Endodermal cell (in vitro differentiated cells): ENCODE data around the gene GGT6. TPM values are rescaled to one million over a fixed set of nuclear protein-coding genes. Genes with fewer than 3 reads are reported as not detected.

Experiments
- DNase-seq: peaks from one replicate; pipeline ENCODE4 v3.0.0-alpha.2; 2017
- H3K27ac ChIP-seq: 2 replicates; pipeline ENCODE4 v1.5.1; 2013; ENCODE audit warnings: mild to moderate bottlenecking, low read depth, low read length, moderate library complexity
- H3K27me3 ChIP-seq: 2 replicates; pipeline ENCODE4 v1.6.1; 2013; ENCODE audit warnings: mild to moderate bottlenecking, low read length, moderate library complexity; ENCODE audit not compliant: insufficient read depth, control insufficient read depth, poor library complexity, severe bottlenecking
- H3K36me3 ChIP-seq: 2 replicates; pipeline ENCODE4 v1.7.0; 2013; ENCODE audit warnings: mild to moderate bottlenecking, low read length, moderate library complexity; ENCODE audit not compliant: control insufficient read depth, insufficient read depth
- H3K4me1 ChIP-seq: one replicate; pipeline ENCODE4 v1.7.0; 2013; ENCODE audit warnings: low read length; ENCODE audit not compliant: control insufficient read depth, insufficient read depth
- H3K4me3 ChIP-seq: 2 replicates; pipeline ENCODE4 v1.5.1; 2013; ENCODE audit warnings: mild to moderate bottlenecking, low read length, moderate library complexity
- H3K9ac ChIP-seq: 2 replicates; pipeline ENCODE4 v1.6.1; 2013; ENCODE audit warnings: mild to moderate bottlenecking, low read length, moderate library complexity; ENCODE audit not compliant: poor library complexity, severe bottlenecking; ENCODE audit errors: extremely low read depth
- H3K9me3 ChIP-seq: 2 replicates; pipeline ENCODE4 v1.6.1; 2013; ENCODE audit warnings: mild to moderate bottlenecking, low read length, moderate library complexity; ENCODE audit not compliant: control insufficient read depth
- H3K27ac Mint-ChIP-seq: 2 replicates; pipeline ENCODE4 v1.8.0; 2020; ENCODE audit warnings: mixed read lengths
- H3K27me3 Mint-ChIP-seq: 2 replicates; pipeline ENCODE4 v1.8.0; 2021; ENCODE audit warnings: mild to moderate bottlenecking, mixed read lengths; ENCODE audit not compliant: insufficient read depth
- H3K36me3 Mint-ChIP-seq: 2 replicates; pipeline ENCODE4 v1.8.0; 2020; ENCODE audit warnings: low read depth, mixed read lengths
- H3K4me1 Mint-ChIP-seq: 2 replicates; pipeline ENCODE4 v1.8.0; 2020; ENCODE audit warnings: mixed read lengths
- H3K4me3 Mint-ChIP-seq: 2 replicates; pipeline ENCODE4 v1.8.0; 2020; ENCODE audit warnings: mild to moderate bottlenecking, moderate library complexity, mixed read lengths
- H3K9me3 Mint-ChIP-seq: 2 replicates; pipeline ENCODE4 v1.8.0; 2020; ENCODE audit warnings: mild to moderate bottlenecking, mixed read lengths
- WGBS, 2 experiments: methylation state at CpG; one replicate each; pipeline versions ENCODE4 v1.1.5 to v1.1.7; 2013; ENCODE audit warnings: missing lambda C conversion rate in 2 of 2, mixed read lengths in 1 of 2; ENCODE audit not compliant: insufficient coverage in 1 of 2, insufficient read length in 1 of 2; 5-methylcytosine and 5-hydroxymethylcytosine counted together
- total RNA-seq, 2 donors: library from RNA; stranded (reverse); fragmentation: NEBNext Ultra II Directional in 1 of 2; extraction: Animal tissue kit (Norgen Biotek cat#: 25700) in 1 of 2; gene quantifications; 2 replicates in 1 of 2; 3 replicates in 1 of 2; pipeline ENCODE4 v1.2.1, GENCODE V29; 2021
- TF ChIP-seq, protein P1 (sequence below): fragments of 200-600 bp; sonication (generic); conservative IDR thresholded peaks from 2 replicates; pipeline ENCODE4 v1.5.0; 2021; ENCODE audit warnings: antibody characterized with exemption, mild to moderate bottlenecking

Gene GGT6
- total RNA-seq, 2 donors from 2014 or later, result not detected

DNA sequence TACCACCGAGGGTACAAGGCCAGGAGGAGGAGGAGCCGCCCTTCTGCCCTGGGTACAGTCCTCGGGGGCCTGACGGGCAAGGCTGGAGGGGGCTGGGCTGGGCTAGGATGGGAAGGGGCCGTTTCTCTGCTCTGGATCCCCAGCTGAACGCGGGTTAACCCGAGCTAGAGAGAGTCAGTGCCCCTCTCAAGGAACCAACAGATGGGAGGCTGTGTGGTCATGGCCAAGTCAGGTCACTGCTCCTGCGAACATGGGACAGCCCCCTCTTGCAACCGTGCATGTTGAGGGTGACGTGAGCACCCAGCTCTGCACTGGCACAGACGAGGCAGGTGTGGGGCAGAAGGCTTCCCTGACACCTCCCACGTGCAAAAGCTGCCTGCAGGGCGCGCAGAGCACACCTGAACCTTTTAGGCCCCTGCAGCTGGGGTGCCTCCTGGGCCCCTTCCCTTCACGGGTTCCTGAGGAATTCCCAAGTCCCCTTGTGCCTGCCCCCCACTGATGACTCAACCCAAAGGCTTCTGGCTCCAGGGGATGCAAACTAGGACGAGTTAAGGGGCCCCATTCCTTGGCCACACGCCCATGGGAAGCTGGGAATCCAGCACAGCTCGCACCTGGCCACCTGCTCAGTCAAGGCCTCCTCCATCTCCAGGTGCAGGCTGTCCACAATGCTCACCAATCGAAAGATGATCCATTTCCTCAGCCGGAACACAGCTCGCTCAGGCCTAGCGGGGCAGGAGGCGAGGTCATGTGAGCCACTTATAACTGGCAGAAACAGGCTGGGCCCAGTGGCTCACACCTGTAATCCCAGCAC lies 11.5 kb downstream of the GGT6 start:
- H3K36me3 Mint-ChIP-seq, result peaks cover 55% of the 10 kb centered on the region
- H3K4me1 Mint-ChIP-seq, result no peaks in the 10 kb centered on the region
- Histone ChIP-seq H3K27me3 (no peaks in the 10 kb centered on the region), H3K9ac (no peak overlapping the region), H3K27ac (no peak overlapping the region), H3K9me3 (no peaks in the 10 kb centered on the region), H3K4me1 (no peaks in the 10 kb centered on the region), H3K36me3 (peaks cover 49% of the 10 kb centered on the region), H3K4me3 (no peak overlapping the region)
- DNase-seq, result peak; percentile 59
- no peaks in the 10 kb centered on the region for H3K9me3 Mint-ChIP-seq
- H3K27ac Mint-ChIP-seq, result peak overlapping the region; percentile 30
- TF ChIP-seq, protein P1, sequence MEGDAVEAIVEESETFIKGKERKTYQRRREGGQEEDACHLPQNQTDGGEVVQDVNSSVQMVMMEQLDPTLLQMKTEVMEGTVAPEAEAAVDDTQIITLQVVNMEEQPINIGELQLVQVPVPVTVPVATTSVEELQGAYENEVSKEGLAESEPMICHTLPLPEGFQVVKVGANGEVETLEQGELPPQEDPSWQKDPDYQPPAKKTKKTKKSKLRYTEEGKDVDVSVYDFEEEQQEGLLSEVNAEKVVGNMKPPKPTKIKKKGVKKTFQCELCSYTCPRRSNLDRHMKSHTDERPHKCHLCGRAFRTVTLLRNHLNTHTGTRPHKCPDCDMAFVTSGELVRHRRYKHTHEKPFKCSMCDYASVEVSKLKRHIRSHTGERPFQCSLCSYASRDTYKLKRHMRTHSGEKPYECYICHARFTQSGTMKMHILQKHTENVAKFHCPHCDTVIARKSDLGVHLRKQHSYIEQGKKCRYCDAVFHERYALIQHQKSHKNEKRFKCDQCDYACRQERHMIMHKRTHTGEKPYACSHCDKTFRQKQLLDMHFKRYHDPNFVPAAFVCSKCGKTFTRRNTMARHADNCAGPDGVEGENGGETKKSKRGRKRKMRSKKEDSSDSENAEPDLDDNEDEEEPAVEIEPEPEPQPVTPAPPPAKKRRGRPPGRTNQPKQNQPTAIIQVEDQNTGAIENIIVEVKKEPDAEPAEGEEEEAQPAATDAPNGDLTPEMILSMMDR, result no peak
- 85 to 93% methylated on average over 11 to 24 of the region's 24 CpGs for WGBS, 2 experiments
- H3K4me3 Mint-ChIP-seq, result no peak overlapping the region
- no peaks in the 10 kb centered on the region for H3K27me3 Mint-ChIP-seq

DNA sequence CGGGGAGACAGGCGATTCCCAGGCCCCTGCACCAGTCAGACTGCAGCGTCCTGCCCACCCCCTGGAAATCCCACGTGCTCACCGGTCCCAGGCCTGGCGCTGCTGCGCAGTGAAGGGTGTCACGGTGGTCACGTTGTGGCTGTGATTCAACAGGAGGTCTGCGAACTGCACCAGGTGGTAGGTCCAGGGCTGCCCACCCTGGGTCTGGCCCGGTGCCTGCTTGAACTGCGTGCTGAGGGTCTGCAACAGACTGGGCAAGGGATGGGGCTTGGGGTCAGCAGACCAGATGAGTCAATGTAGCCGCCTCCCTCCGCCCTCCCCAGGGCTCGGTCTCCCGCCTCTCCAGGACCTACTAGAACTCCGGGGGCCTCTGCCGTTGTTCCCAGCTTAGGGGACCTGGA lies 12.3 kb downstream of the GGT6 start:
- Mint-ChIP-seq H3K27me3 (no peaks in the 10 kb centered on the region), H3K4me3 (no peak overlapping the region), H3K27ac (no peak overlapping the region), H3K9me3 (no peaks in the 10 kb centered on the region), H3K4me1 (no peaks in the 10 kb centered on the region), H3K36me3 (peaks cover 57% of the 10 kb centered on the region)
- TF ChIP-seq, protein P1, result no peak
- Histone ChIP-seq H3K27me3 (no peaks in the 10 kb centered on the region), H3K36me3 (peaks cover 40% of the 10 kb centered on the region), H3K27ac (no peak overlapping the region), H3K9ac (no peak overlapping the region), H3K4me3 (no peak overlapping the region), H3K9me3 (no peaks in the 10 kb centered on the region), H3K4me1 (no peaks in the 10 kb centered on the region)
- WGBS, 2 experiments, result 91 to 93% methylated on average over 14 to 18 of the region's 18 CpGs
- DNase-seq, result no peak

- no peak overlapping the region for H3K27ac ChIP-seq
- no peaks in the 10 kb centered on the region for H3K9me3 ChIP-seq
- peaks cover 36% of the 10 kb centered on the region for H3K36me3 ChIP-seq
- Mint-ChIP-seq H3K9me3 (no peaks in the 10 kb centered on the region), H3K27me3 (no peaks in the 10 kb centered on the region), H3K4me3 (no peak overlapping the region), H3K36me3 (peaks cover 57% of the 10 kb centered on the region), H3K4me1 (no peaks in the 10 kb centered on the region), H3K27ac (no peak overlapping the region)
- DNase-seq, result peak; percentile 56
- WGBS, 2 experiments, result 88 to 92% methylated on average over 13 to 17 of the region's 17 CpGs
- H3K4me1 ChIP-seq, result no peaks in the 10 kb centered on the region
- H3K4me3 ChIP-seq, result no peak overlapping the region
- TF ChIP-seq, protein P1, result no peak
- H3K27me3 ChIP-seq, result no peaks in the 10 kb centered on the region
- no peak overlapping the region for H3K9ac ChIP-seq
Measured at GRCh38 chr17:4547118-4547906, 13.1 kb downstream of the GGT6 start.
